Testis (tissue), 2 donors: ENCODE data around the gene MARCHF11.

Experiments used
- CTCF ChIP-seq, 3 experiments: fragments of 450-650 bp in 2 of 3; fragments of 200-600 bp in 1 of 3; sonication (generic) in 1 of 3; IDR thresholded peaks; one replicate each; pipeline ENCODE4 v1.5.1; 2016 to 2019; ENCODE audit warnings: antibody characterized with exemption in 3 of 3, mild to moderate bottlenecking in 2 of 3, moderate library complexity in 1 of 3
- POLR2A ChIP-seq: fragments of 450-650 bp; IDR thresholded peaks from one replicate; pipeline ENCODE4 v1.6.1; 2017; ENCODE audit warnings: antibody characterized with exemption, mild to moderate bottlenecking, moderate library complexity

GRCh38 chr5:16192311-16192710 is 12.7 kb upstream of the MARCHF11 start:
- TF ChIP-seq POLR2A (no peak), CTCF (IDR thresholded peaks at IDR 0.05) (no peak)
